Measurements from ENCODE around the gene KLHL17. TPM values are rescaled to one million over a fixed set of nuclear protein-coding genes. Genes with fewer than 3 reads are reported as not detected.

KLHL17 gene
- total RNA-seq, 5 donors from 2014 or later (not counting 1 experiment from before 2014, with no cell fraction given), result 17.5 to 45.3 (median 37.1) TPM

DNA sequence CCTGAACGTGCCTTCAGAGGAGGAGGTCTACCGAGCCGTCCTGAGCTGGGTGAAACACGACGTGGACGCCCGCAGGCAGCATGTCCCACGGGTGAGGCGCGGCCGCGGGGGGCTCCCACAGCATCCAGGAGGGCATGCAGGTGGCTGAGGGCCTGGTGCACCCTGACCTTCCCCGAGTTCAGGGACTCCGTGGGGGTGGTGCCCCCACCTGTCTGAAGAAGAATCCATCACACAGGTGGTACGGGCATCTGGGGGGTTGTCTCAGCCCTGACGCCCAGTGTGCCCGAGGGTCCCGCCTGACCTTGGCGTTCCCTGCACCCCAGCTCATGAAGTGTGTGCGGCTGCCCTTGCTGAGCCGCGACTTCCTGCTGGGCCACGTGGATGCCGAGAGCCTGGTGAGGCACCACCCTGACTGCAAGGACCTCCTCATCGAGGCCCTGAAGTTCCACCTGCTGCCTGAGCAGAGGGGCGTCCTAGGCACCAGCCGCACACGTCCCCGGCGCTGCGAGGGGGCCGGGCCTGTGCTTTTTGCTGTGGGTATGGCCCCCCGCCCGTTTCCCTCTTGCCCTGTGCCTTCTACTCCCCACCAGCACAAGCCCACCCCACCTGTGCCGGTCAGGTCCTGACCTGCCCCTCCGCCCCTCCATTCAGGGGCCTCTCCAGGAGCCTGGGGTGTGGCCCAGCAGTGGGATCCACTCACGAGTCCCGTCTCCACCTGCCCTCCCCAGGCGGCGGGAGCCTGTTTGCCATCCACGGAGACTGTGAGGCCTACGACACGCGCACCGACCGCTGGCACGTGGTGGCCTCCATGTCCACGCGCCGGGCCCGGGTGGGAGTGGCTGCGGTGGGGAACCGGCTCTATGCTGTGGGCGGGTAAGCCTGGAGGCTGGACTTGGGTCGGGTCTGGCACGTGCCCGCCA lies 2.3 kb downstream of the KLHL17 start:
- ChIA-PET CTCF (no interaction called here), POLR2A (no interaction called here)
- Mint-ChIP-seq H3K4me3 (peak overlapping the region; percentile 58 to 71 (median 65)), H3K27ac (peak overlapping the region; percentile 22 to 27), H3K36me3 (peaks cover 1% of the 10 kb centered on the region), H3K27me3 (no peaks in the 10 kb centered on the region), H3K9me3 (no peaks in the 10 kb centered on the region), H3K4me1 (peaks cover 11 to 29% (median 21%) of the 10 kb centered on the region in 3 donors)
- no peaks in the 10 kb centered on the region for H3K9me3 ChIP-seq
- DNase-seq, result no peak
- no peak overlapping the region for H3K27ac ChIP-seq (ENCODE audit: low read length)
- H3K4me1 ChIP-seq (ENCODE audit: control insufficient read depth in 1 of 2, extremely low read depth in 1 of 2, insufficient read depth in 2 of 2, low read length in 2 of 2), result peaks cover 6 to 48% of the 10 kb centered on the region in 2 experiments
- 96% methylated on average over 42 of the region's 57 CpGs for WGBS (ENCODE audit: insufficient coverage)
- H3K4me3 ChIP-seq (ENCODE audit: control insufficient read depth in 1 of 2, extremely low read depth in 1 of 2, low read length in 1 of 2), result no peak overlapping the region
- H3K27me3 ChIP-seq (replicated peaks in 1 of 2; ENCODE audit: control insufficient read depth in 2 of 2, extremely low read depth in 1 of 2, insufficient read depth in 2 of 2, low read length in 1 of 2), result peaks cover 0 to 3% of the 10 kb centered on the region in 2 experiments
- peaks cover 0 to 4% of the 10 kb centered on the region in 2 donors for H3K36me3 ChIP-seq (ENCODE audit: control insufficient read depth in 2 of 2, extremely low read depth in 1 of 2, insufficient read depth in 1 of 2, low read length in 1 of 2)
- ATAC-seq (replicated peaks in 1 of 4), result no peak

DNA sequence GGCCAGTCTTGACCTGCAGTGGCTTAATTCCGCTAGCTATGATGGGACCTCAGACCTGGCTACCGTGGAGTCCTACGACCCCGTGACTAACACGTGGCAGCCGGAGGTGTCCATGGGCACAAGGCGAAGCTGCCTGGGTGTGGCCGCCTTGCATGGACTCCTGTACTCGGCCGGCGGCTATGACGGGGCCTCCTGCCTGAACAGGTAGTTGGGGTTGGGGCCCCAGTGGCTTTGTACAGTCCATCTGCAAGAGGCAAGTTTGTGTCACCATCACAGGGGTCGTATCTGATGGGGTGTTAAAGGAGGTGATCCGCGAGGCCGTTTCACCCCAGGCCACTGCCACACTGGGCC lies 2.9 kb downstream of the KLHL17 start:
- CTCF ChIA-PET, result no interaction called here
- H3K36me3 Mint-ChIP-seq, result no peaks in the 10 kb centered on the region
- H3K4me3 Mint-ChIP-seq, result peak overlapping the region in 1 of 3 donors; percentile 39
- peaks cover 0 to under 1% of the 10 kb centered on the region in 2 donors for H3K27me3 Mint-ChIP-seq
- 95% methylated on average over 16 of the region's 16 CpGs for WGBS (ENCODE audit: insufficient coverage)
- no peak overlapping the region for H3K27ac ChIP-seq (ENCODE audit: low read length)
- no peak overlapping the region for H3K4me3 ChIP-seq (ENCODE audit: control insufficient read depth in 1 of 2, extremely low read depth in 1 of 2, low read length in 1 of 2)
- peaks cover 4 to 45% of the 10 kb centered on the region in 2 experiments for H3K4me1 ChIP-seq (ENCODE audit: control insufficient read depth in 1 of 2, extremely low read depth in 1 of 2, insufficient read depth in 2 of 2, low read length in 2 of 2)
- no peaks in the 10 kb centered on the region for H3K9me3 ChIP-seq
- ATAC-seq (replicated peaks in 1 of 4) (no peak), DNase-seq (no peak)
- peaks cover 0 to 10% of the 10 kb centered on the region in 2 experiments for H3K27me3 ChIP-seq (replicated peaks in 1 of 2; ENCODE audit: control insufficient read depth in 2 of 2, extremely low read depth in 1 of 2, insufficient read depth in 2 of 2, low read length in 1 of 2)
- H3K4me1 Mint-ChIP-seq, result peaks cover 5 to 23% (median 18%) of the 10 kb centered on the region in 3 donors
- no peak overlapping the region for H3K27ac Mint-ChIP-seq
- POLR2A ChIA-PET, result no interaction called here
- H3K9me3 Mint-ChIP-seq, result no peaks in the 10 kb centered on the region
- H3K36me3 ChIP-seq (ENCODE audit: control insufficient read depth in 2 of 2, extremely low read depth in 1 of 2, insufficient read depth in 1 of 2, low read length in 1 of 2), result peaks cover 0 to 4% of the 10 kb centered on the region in 2 donors

DNA sequence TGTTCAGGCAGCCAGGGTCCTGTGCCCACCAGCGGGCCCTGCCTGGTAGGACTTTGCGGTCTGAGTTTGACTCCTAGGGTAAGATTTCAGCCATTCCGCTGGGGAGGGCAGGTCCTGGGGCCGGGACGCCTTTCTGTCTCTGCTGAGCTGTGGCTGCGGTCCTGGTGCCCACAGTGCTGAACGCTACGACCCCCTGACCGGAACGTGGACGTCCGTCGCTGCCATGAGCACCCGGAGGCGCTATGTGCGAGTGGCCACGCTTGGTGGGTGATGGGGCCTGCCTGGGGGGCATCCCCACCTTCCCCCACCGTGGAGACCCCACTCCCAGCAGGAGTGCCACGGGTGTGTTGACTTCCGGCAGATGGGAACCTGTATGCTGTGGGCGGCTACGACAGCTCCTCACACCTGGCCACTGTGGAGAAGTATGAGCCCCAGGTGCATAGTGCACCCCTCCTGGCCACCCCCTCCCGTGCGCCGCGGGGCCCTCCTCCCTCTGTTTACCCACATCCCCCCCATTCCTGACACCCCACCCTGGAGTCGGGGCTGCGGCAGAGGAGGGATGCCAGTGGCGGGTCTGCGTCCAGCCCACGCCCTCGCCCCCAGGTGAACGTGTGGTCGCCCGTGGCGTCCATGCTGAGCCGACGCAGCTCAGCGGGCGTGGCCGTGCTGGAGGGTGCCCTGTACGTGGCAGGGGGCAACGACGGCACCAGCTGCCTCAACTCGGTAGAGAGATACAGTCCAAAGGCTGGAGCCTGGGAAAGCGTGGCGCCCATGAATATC lies 3.6 kb downstream of the KLHL17 start:
- 97% methylated on average over 28 of the region's 47 CpGs for WGBS (ENCODE audit: insufficient coverage)
- peaks cover 0 to 16% of the 10 kb centered on the region in 2 experiments for H3K27me3 ChIP-seq (replicated peaks in 1 of 2; ENCODE audit: control insufficient read depth in 2 of 2, extremely low read depth in 1 of 2, insufficient read depth in 2 of 2, low read length in 1 of 2)
- ChIA-PET CTCF (no interaction called here), POLR2A (no interaction called here)
- H3K27ac ChIP-seq (ENCODE audit: low read length), result no peak overlapping the region
- DNase-seq, result no peak
- H3K36me3 ChIP-seq (ENCODE audit: control insufficient read depth in 2 of 2, extremely low read depth in 1 of 2, insufficient read depth in 1 of 2, low read length in 1 of 2), result peaks cover 0 to 4% of the 10 kb centered on the region in 2 donors
- H3K36me3 Mint-ChIP-seq, result no peaks in the 10 kb centered on the region
- ATAC-seq (replicated peaks in 1 of 4), result no peak
- H3K4me3 Mint-ChIP-seq, result peak overlapping the region in 1 of 3 donors; percentile 6
- H3K9me3 ChIP-seq, result no peaks in the 10 kb centered on the region
- no peak overlapping the region for H3K27ac Mint-ChIP-seq
- peaks cover 0 to 38% of the 10 kb centered on the region in 2 experiments for H3K4me1 ChIP-seq (ENCODE audit: control insufficient read depth in 1 of 2, extremely low read depth in 1 of 2, insufficient read depth in 2 of 2, low read length in 2 of 2)
- H3K4me1 Mint-ChIP-seq, result peaks cover 0 to 18% (median 16%) of the 10 kb centered on the region in 3 donors
- peaks cover 4% of the 10 kb centered on the region in 2 donors for H3K27me3 Mint-ChIP-seq
- H3K9me3 Mint-ChIP-seq, result no peaks in the 10 kb centered on the region
- no peak overlapping the region for H3K4me3 ChIP-seq (ENCODE audit: control insufficient read depth in 1 of 2, extremely low read depth in 1 of 2, low read length in 1 of 2)

DNA sequence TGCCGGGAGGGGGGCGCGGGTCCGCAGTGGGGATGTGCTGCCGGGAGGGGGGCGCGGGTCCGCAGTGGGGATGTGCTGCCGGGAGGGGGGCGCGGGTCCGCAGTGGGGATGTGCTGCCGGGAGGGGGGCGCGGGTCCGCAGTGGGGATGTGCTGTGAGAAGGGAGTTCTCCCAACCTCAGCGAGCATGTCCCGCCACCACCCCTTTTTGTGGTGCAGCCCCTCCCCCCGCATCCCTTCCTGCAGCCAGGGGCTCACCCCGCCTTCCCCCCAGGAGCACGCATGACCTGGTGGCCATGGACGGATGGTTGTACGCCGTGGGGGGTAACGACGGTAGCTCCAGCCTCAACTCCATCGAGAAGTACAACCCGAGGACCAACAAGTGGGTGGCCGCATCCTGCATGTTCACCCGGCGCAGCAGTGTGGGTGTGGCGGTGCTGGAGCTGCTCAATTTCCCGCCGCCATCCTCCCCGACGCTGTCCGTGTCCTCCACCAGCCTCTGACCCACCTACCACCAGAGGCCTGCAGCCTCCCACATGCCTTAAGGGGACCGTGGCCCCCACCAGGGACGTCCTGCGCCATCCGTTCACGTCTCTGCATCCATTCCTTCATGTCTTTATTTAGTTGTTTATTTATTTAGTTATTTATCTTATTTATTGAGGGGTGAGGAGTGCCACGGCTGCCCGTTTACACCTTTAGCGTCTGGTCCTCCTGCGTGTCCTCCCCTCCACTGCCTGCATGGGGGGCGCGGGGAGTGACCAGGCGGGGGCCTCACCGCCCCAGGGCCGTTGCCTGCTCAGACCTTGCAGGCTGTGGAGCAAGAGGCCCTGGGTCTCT lies 4.5 kb downstream of the KLHL17 start:
- Mint-ChIP-seq H3K27me3 (peaks cover 5 to 7% of the 10 kb centered on the region in 2 donors), H3K4me3 (peak overlapping the region in 1 of 3 donors; percentile 55), H3K4me1 (peaks cover 0 to 17% (median 16%) of the 10 kb centered on the region in 3 donors), H3K27ac (no peak overlapping the region), H3K9me3 (no peaks in the 10 kb centered on the region), H3K36me3 (no peaks in the 10 kb centered on the region)
- Histone ChIP-seq H3K4me3 (ENCODE audit: control insufficient read depth in 1 of 2, extremely low read depth in 1 of 2, low read length in 1 of 2) (no peak overlapping the region), H3K9me3 (no peaks in the 10 kb centered on the region), H3K4me1 (ENCODE audit: control insufficient read depth in 1 of 2, extremely low read depth in 1 of 2, insufficient read depth in 2 of 2, low read length in 2 of 2) (peaks cover 0 to 32% of the 10 kb centered on the region in 2 experiments), H3K27me3 (replicated peaks in 1 of 2; ENCODE audit: control insufficient read depth in 2 of 2, extremely low read depth in 1 of 2, insufficient read depth in 2 of 2, low read length in 1 of 2) (peaks cover 0 to 18% of the 10 kb centered on the region in 2 experiments), H3K27ac (ENCODE audit: low read length) (no peak overlapping the region), H3K36me3 (ENCODE audit: control insufficient read depth in 2 of 2, extremely low read depth in 1 of 2, insufficient read depth in 1 of 2, low read length in 1 of 2) (peaks cover 0 to 4% of the 10 kb centered on the region in 2 donors)
- ATAC-seq (replicated peaks in 1 of 4) (no peak), DNase-seq (no peak)
- WGBS (ENCODE audit: insufficient coverage), result 86% methylated on average over 17 of the region's 51 CpGs
- POLR2A ChIA-PET, result no interaction called here
- CTCF ChIA-PET, result no interaction called here

DNA sequence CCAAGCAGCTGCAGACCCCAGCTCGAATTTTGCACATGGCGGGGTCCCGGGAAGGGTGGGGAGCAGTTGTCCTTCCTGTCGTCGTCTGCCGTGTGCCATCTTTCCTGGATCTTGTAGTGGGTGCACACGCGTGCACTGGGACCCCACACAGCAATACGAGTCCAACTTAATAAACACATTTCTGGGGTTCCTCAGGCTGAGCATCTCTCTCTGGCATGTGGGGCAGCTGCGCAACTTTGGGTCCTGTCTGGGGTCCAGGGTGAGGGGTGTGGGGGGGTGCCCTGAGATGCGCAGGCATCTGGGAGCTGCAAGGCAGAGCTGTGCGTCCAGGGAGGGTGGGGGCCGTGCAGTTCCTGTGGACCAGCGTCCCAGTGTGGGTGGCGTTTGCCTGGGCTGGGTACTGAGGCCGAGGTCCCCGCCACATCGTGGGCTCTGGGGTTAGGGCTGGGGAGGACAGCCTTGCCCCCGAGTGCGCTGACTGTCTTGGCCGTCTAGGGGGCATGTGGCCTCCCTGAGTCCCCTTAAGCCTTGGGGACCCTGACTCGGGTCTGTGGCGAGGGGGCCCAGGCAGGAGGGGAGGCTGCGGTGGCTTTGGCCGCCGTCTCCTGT lies 5.2 kb downstream of the KLHL17 start:
- CTCF ChIA-PET, result no interaction called here
- ATAC-seq (replicated peaks in 1 of 4) (no peak), DNase-seq (no peak)
- no peaks in the 10 kb centered on the region for H3K9me3 Mint-ChIP-seq
- H3K4me1 Mint-ChIP-seq, result peaks cover 0 to 17% (median 16%) of the 10 kb centered on the region in 3 donors
- Histone ChIP-seq H3K9me3 (no peaks in the 10 kb centered on the region), H3K27ac (ENCODE audit: low read length) (peak overlapping the region; percentile 47), H3K27me3 (replicated peaks in 1 of 2; ENCODE audit: control insufficient read depth in 2 of 2, extremely low read depth in 1 of 2, insufficient read depth in 2 of 2, low read length in 1 of 2) (peaks cover 0 to 25% of the 10 kb centered on the region in 2 experiments), H3K36me3 (ENCODE audit: control insufficient read depth in 2 of 2, extremely low read depth in 1 of 2, insufficient read depth in 1 of 2, low read length in 1 of 2) (peaks cover 0 to 4% of the 10 kb centered on the region in 2 donors), H3K4me3 (ENCODE audit: control insufficient read depth in 1 of 2, extremely low read depth in 1 of 2, low read length in 1 of 2) (peak overlapping the region in 1 of 2 donors; percentile 66), H3K4me1 (ENCODE audit: control insufficient read depth in 1 of 2, extremely low read depth in 1 of 2, insufficient read depth in 2 of 2, low read length in 2 of 2) (peaks cover 0 to 28% of the 10 kb centered on the region in 2 experiments)
- 73% methylated on average over 24 of the region's 26 CpGs for WGBS (ENCODE audit: insufficient coverage)
- peak overlapping the region; percentile 41 to 68 (median 55) for H3K4me3 Mint-ChIP-seq
- POLR2A ChIA-PET, result no interaction called here
- peaks cover 5 to 7% of the 10 kb centered on the region in 2 donors for H3K27me3 Mint-ChIP-seq
- no peaks in the 10 kb centered on the region for H3K36me3 Mint-ChIP-seq
- H3K27ac Mint-ChIP-seq, result peak overlapping the region; percentile 11 to 59

All from T-cell (primary cell).